Loucy (cell line): Measurements from ENCODE around the gene CDHR2.

ENCODE experiments used
- H2AFZ ChIP-seq: fragments of 200-600 bp; sonication (generic); 2 replicates; pipeline ENCODE4 v1.6.0; 2016; ENCODE audit warnings: antibody characterized with exemption, mild to moderate bottlenecking, low read length, moderate library complexity
- H3F3A ChIP-seq: fragments of 200-600 bp; 2 replicates; pipeline ENCODE4 v1.6.0; 2016; ENCODE audit warnings: antibody characterized with exemption, low read depth, mild to moderate bottlenecking
- H3K27me3 ChIP-seq: fragments of 200-600 bp; sonication (generic); 2 replicates; pipeline ENCODE4 v1.6.1; 2014; ENCODE audit warnings: low read length, mild to moderate bottlenecking; ENCODE audit not compliant: insufficient read depth, poor library complexity, severe bottlenecking
- H3K36me3 ChIP-seq: fragments of 200-600 bp; sonication (generic); 2 replicates; pipeline ENCODE4 v1.6.1; 2016; ENCODE audit warnings: low read length; ENCODE audit not compliant: insufficient read depth
- H3K4me1 ChIP-seq: fragments of 200-600 bp; sonication (generic); 2 replicates; pipeline ENCODE4 v1.5.1; 2014; ENCODE audit warnings: low read length, mild to moderate bottlenecking; ENCODE audit not compliant: insufficient read depth, poor library complexity, severe bottlenecking
- H3K4me2 ChIP-seq: fragments of 200-600 bp; sonication (generic); 2 replicates; pipeline ENCODE4 v1.6.0; 2014; ENCODE audit warnings: antibody characterized with exemption, low read length, low read depth, mild to moderate bottlenecking; ENCODE audit not compliant: poor library complexity, severe bottlenecking
- H3K4me3 ChIP-seq: fragments of 200-600 bp; sonication (generic); 2 replicates; pipeline ENCODE4 v1.5.1; 2014; ENCODE audit warnings: low read length, mild to moderate bottlenecking, mixed read lengths; ENCODE audit not compliant: poor library complexity, severe bottlenecking
- H3K79me2 ChIP-seq: fragments of 200-600 bp; sonication (generic); 2 replicates; pipeline ENCODE4 v1.6.1; 2014; ENCODE audit warnings: low read length; ENCODE audit not compliant: insufficient read depth
- H3K9ac ChIP-seq: fragments of 200-600 bp; sonication (generic); 2 replicates; pipeline ENCODE4 v1.6.0; 2014; ENCODE audit warnings: mild to moderate bottlenecking, low read depth, low read length, moderate library complexity; ENCODE audit not compliant: poor library complexity, severe bottlenecking
- H3K9me2 ChIP-seq: fragments of 200-600 bp; sonication (generic); replicated peaks from 2 replicates; pipeline ENCODE4 v1.6.1; 2016; ENCODE audit warnings: low read depth, low read length, mixed read lengths
- H3K9me3 ChIP-seq: fragments of 200-600 bp; sonication (generic); 2 replicates; pipeline ENCODE4 v1.6.1; 2014; ENCODE audit warnings: mild to moderate bottlenecking, antibody characterized with exemption, low read length, low read depth; ENCODE audit not compliant: insufficient read depth
- H4K20me1 ChIP-seq: fragments of 200-600 bp; sonication (generic); 2 replicates; pipeline ENCODE4 v1.6.0; 2014; ENCODE audit warnings: antibody characterized with exemption, low read length, mild to moderate bottlenecking; ENCODE audit not compliant: insufficient read depth, poor library complexity, severe bottlenecking
- EZH2phosphoT487 ChIP-seq: fragments of 200-600 bp; IDR thresholded peaks from 2 replicates; pipeline ENCODE4 v1.6.1; 2018; ENCODE audit warnings: antibody characterized with exemption, mild to moderate bottlenecking, moderate library complexity, borderline replicate concordance
- TF ChIP-seq, protein P1 (sequence below): fragments of 200-600 bp; sonication (generic); conservative IDR thresholded peaks from 2 replicates; pipeline ENCODE4 v1.5.1; 2014; ENCODE audit warnings: mild to moderate bottlenecking, antibody characterized with exemption, low read length

Gene CDHR2

DNA sequence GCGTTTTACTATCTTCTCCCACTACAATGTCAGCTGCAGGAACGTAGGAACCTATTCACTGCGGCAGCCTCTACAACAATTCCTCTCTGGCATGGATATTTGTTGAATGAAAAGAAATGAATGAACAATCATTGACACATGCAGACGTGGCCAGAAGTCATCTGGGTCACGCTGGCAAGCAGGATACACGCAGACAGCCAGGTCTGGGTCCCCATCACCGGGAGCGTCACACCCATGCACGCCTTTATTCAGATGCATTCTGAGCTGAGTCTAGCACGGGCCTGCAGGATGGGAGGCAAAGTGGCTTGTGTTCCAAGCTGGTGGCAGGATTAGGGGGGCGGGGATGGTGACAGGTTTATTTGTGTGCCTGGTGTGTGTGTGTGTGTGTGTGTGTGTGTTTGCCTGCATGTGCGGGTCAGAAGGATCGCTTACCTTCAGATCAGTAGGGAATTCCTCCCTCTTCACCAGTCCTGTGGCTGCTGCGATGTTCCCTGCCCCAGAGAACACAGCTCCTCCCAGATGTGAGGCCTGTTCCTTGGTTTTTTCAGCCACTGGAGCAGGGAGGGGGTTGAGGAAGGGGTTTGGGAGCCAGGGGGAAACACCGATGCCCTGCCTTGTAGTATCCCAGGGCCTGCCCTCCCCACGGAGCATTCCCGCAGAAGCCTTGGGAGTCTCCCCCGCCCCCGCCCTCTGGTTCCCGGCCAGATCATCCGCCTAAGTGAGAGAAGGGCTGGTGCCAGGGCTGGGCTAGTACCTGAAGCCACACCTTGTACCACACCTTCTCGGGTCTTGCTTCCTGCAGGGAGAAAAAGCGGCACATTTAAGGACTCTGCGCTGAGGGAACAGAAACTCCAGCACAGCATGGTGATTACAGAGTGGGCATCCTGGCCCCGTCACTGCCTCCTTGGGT lies 77.1 kb downstream of the CDHR2 start:
- Histone ChIP-seq H3K9me2 (no peaks in the 10 kb centered on the region), H4K20me1 (no peaks in the 10 kb centered on the region), H3K4me1 (no peaks in the 10 kb centered on the region), H3K4me2 (no peak overlapping the region), H3K36me3 (no peaks in the 10 kb centered on the region), H3F3A (no peaks in the 10 kb centered on the region), H3K79me2 (no peaks in the 10 kb centered on the region), H2AFZ (no peak overlapping the region), H3K4me3 (no peak overlapping the region), H3K27me3 (no peaks in the 10 kb centered on the region), H3K9ac (no peak overlapping the region), H3K9me3 (no peaks in the 10 kb centered on the region)
- TF ChIP-seq, protein P1, sequence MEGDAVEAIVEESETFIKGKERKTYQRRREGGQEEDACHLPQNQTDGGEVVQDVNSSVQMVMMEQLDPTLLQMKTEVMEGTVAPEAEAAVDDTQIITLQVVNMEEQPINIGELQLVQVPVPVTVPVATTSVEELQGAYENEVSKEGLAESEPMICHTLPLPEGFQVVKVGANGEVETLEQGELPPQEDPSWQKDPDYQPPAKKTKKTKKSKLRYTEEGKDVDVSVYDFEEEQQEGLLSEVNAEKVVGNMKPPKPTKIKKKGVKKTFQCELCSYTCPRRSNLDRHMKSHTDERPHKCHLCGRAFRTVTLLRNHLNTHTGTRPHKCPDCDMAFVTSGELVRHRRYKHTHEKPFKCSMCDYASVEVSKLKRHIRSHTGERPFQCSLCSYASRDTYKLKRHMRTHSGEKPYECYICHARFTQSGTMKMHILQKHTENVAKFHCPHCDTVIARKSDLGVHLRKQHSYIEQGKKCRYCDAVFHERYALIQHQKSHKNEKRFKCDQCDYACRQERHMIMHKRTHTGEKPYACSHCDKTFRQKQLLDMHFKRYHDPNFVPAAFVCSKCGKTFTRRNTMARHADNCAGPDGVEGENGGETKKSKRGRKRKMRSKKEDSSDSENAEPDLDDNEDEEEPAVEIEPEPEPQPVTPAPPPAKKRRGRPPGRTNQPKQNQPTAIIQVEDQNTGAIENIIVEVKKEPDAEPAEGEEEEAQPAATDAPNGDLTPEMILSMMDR = no peak
- no peak for TF ChIP-seq EZH2phosphoT487

DNA sequence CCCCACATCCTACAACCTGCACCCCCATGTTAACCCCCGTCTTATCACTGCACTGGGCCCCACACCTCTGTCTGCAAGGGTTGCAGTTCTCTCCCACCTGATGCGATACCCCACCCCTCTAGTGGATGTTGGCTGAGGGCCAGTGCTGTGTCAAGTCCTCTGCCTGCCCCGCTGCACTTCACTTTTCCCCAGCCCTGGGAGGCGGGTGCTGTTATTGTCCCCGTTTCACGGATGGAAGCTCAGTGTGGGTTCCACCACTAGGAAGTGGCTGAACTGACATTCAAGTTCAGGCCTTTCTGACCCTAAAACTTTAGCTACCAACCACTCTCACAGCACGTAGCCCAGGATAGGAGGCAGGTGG lies 77.7 kb downstream of the CDHR2 start:
- Histone ChIP-seq H3K36me3 (no peaks in the 10 kb centered on the region), H3K4me3 (no peak overlapping the region), H3K79me2 (no peaks in the 10 kb centered on the region), H4K20me1 (no peaks in the 10 kb centered on the region), H3K4me1 (no peaks in the 10 kb centered on the region), H3K27me3 (no peaks in the 10 kb centered on the region), H3K4me2 (no peak overlapping the region), H3F3A (no peaks in the 10 kb centered on the region), H3K9me2 (no peaks in the 10 kb centered on the region), H3K9ac (no peak overlapping the region), H3K9me3 (no peaks in the 10 kb centered on the region), H2AFZ (no peak overlapping the region)
- TF ChIP-seq, protein P1 = no peak
- TF ChIP-seq EZH2phosphoT487 = no peak

DNA sequence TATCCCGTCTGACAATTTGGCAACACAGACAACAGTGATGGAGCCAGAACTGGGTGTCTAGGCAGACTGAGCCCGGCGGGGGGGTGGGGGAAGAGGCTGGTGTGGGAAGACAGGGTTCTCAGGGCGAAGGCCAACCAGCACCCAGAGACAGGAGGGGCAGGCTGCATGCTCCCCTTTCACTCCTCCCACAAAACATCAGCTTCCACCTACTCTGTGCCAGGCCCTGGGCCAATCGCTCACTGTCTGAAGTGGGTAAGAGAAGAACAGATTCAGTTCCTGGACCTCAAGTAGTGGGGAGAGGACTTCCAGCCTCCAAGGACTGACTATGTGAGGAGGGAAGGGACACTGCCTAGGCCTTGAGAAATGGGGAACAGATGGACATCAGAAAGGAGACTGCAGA lies 78.4 kb downstream of the CDHR2 start:
- Histone ChIP-seq H2AFZ (no peak overlapping the region), H3K9me2 (no peaks in the 10 kb centered on the region), H3K36me3 (no peaks in the 10 kb centered on the region), H3K9me3 (no peaks in the 10 kb centered on the region), H4K20me1 (no peaks in the 10 kb centered on the region), H3F3A (no peaks in the 10 kb centered on the region), H3K9ac (no peak overlapping the region), H3K27me3 (no peaks in the 10 kb centered on the region), H3K4me1 (no peaks in the 10 kb centered on the region), H3K4me3 (no peak overlapping the region), H3K4me2 (no peak overlapping the region), H3K79me2 (no peaks in the 10 kb centered on the region)
- no peak for TF ChIP-seq EZH2phosphoT487
- TF ChIP-seq, protein P1 = no peak
